ENCODE measurements around the gene MAP4K4.

- TF ChIP-seq, protein P1, sequence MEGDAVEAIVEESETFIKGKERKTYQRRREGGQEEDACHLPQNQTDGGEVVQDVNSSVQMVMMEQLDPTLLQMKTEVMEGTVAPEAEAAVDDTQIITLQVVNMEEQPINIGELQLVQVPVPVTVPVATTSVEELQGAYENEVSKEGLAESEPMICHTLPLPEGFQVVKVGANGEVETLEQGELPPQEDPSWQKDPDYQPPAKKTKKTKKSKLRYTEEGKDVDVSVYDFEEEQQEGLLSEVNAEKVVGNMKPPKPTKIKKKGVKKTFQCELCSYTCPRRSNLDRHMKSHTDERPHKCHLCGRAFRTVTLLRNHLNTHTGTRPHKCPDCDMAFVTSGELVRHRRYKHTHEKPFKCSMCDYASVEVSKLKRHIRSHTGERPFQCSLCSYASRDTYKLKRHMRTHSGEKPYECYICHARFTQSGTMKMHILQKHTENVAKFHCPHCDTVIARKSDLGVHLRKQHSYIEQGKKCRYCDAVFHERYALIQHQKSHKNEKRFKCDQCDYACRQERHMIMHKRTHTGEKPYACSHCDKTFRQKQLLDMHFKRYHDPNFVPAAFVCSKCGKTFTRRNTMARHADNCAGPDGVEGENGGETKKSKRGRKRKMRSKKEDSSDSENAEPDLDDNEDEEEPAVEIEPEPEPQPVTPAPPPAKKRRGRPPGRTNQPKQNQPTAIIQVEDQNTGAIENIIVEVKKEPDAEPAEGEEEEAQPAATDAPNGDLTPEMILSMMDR (IDR thresholded peaks at IDR 0.05; ENCODE audit: borderline replicate concordance, extremely low read depth, low read length, poor library complexity, severe bottlenecking), result no peak
- no peak for TF ChIP-seq EZH2 (IDR thresholded peaks at IDR 0.05; ENCODE audit: borderline replicate concordance, low read depth, low read length, severe bottlenecking)
These were observed 245.3 kb downstream of the MAP4K4 start for GRCh38 chr2:101942851-101943250.

Data from DND-41 (cell line).